NB4 (cell line): ENCODE measurements around the gene ASCC3.

Source experiments
- CTCF ChIP-seq: IDR thresholded peaks from one replicate; pipeline ENCODE4 v1.5.1; 2012; ENCODE audit warnings: low read depth, low read length
- MAX ChIP-seq: IDR thresholded peaks from 2 replicates; pipeline ENCODE4 v1.6.1; 2011; ENCODE audit warnings: low read depth, low read length
- POLR2A ChIP-seq: IDR thresholded peaks from 2 replicates; pipeline ENCODE4 v1.6.1; 2011; ENCODE audit warnings: mild to moderate bottlenecking; ENCODE audit not compliant: insufficient read length; ENCODE audit errors: extremely low read depth

DNA sequence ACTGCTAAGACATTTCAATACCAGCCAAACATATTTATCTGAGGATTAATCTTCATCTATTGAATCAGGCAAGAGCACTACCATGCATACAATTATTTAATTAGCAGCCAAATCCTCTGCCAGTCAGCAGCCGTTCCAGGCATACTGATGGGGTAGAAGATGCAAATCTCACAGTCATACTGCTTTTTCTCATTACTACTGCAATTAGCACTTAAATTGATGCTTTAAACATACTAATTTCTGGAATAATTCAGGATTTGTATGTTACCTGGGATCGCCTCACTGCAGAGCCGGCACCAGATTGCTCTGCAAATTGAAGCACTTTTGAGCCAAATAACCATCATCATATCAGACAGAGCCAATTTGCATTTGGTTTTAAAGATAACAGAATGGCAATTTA lies 366.5 kb downstream of the ASCC3 start:
- TF ChIP-seq CTCF = no peak
- no peak for TF ChIP-seq POLR2A
- no peak for TF ChIP-seq MAX
